Nephron (organoid): ENCODE measurements around the gene SOX18.

Experiments used
- H3K27ac Mint-ChIP-seq, 3 experiments: 2 replicates each; pipeline ENCODE4 v1.8.0; 2020; ENCODE audit warnings: mixed read lengths in 3 of 3, mild to moderate bottlenecking in 2 of 3, moderate library complexity in 1 of 3
- H3K27me3 Mint-ChIP-seq: 2 replicates; pipeline ENCODE4 v1.8.0; 2021; ENCODE audit warnings: low read depth, mild to moderate bottlenecking, moderate library complexity, mixed read lengths
- H3K36me3 Mint-ChIP-seq: 2 replicates; pipeline ENCODE4 v1.8.0; 2020; ENCODE audit warnings: low read depth, mixed read lengths
- H3K4me1 Mint-ChIP-seq: 2 replicates; pipeline ENCODE4 v1.8.0; 2020; ENCODE audit warnings: mixed read lengths
- H3K4me3 Mint-ChIP-seq, 3 experiments: 2 replicates each; pipeline ENCODE4 v1.8.0; 2020; ENCODE audit warnings: mild to moderate bottlenecking in 3 of 3, mixed read lengths in 3 of 3, moderate library complexity in 2 of 3
- H3K9me3 Mint-ChIP-seq: 2 replicates; pipeline ENCODE4 v1.8.0; 2020; ENCODE audit warnings: mixed read lengths
- CTCF ChIP-seq, 3 experiments: fragments of 200-600 bp; sonication (generic); IDR thresholded peaks; one replicate each; pipeline ENCODE4 v1.5.0; 2021; ENCODE audit warnings: antibody characterized with exemption in 3 of 3; ENCODE audit not compliant: unreplicated experiment in 3 of 3

SOX18 gene

GRCh38 chr20:64044484-64045247, 4.8 kb downstream of the SOX18 start:
- Mint-ChIP-seq H3K4me1 (no peaks in the 10 kb centered on the region), H3K27ac (no peak overlapping the region), H3K4me3 (peak overlapping the region; percentile 8 to 35 (median 17)), H3K9me3 (no peaks in the 10 kb centered on the region), H3K27me3 (peaks cover 83% of the 10 kb centered on the region), H3K36me3 (no peaks in the 10 kb centered on the region)
- no peak for TF ChIP-seq CTCF (IDR thresholded peaks at IDR 0.05; ENCODE audit: unreplicated experiment in 3 of 3)

GRCh38 chr20:64043768-64044167, 5.7 kb downstream of the SOX18 start:
- Mint-ChIP-seq H3K27me3 (peaks cover 87% of the 10 kb centered on the region), H3K27ac (no peak overlapping the region), H3K36me3 (no peaks in the 10 kb centered on the region), H3K4me1 (no peaks in the 10 kb centered on the region), H3K4me3 (peak overlapping the region in 2 of 3 experiments; percentile 1 to 9), H3K9me3 (no peaks in the 10 kb centered on the region)
- no peak for TF ChIP-seq CTCF (IDR thresholded peaks at IDR 0.05; ENCODE audit: unreplicated experiment in 3 of 3)

- Mint-ChIP-seq H3K27me3 (peaks cover 90% of the 10 kb centered on the region), H3K4me1 (no peaks in the 10 kb centered on the region), H3K36me3 (no peaks in the 10 kb centered on the region), H3K27ac (no peak overlapping the region), H3K9me3 (no peaks in the 10 kb centered on the region), H3K4me3 (peak overlapping the region in 1 of 3 experiments; percentile 61)
- TF ChIP-seq CTCF (IDR thresholded peaks at IDR 0.05; ENCODE audit: unreplicated experiment in 3 of 3) = no peak
These were observed 7.2 kb downstream of the SOX18 start for GRCh38 chr20:64042054-64042781.

GRCh38 chr20:64041781-64042053, 7.7 kb downstream of the SOX18 start:
- no peaks in the 10 kb centered on the region for H3K9me3 Mint-ChIP-seq
- H3K4me1 Mint-ChIP-seq = no peaks in the 10 kb centered on the region
- H3K27ac Mint-ChIP-seq = no peak overlapping the region
- no peak overlapping the region for H3K4me3 Mint-ChIP-seq
- H3K27me3 Mint-ChIP-seq = peaks cover 88% of the 10 kb centered on the region
- no peak for TF ChIP-seq CTCF (IDR thresholded peaks at IDR 0.05; ENCODE audit: unreplicated experiment in 3 of 3)
- no peaks in the 10 kb centered on the region for H3K36me3 Mint-ChIP-seq

GRCh38 chr20:64041040-64041780, 8.2 kb downstream of the SOX18 start:
- TF ChIP-seq CTCF (IDR thresholded peaks at IDR 0.05; ENCODE audit: unreplicated experiment in 3 of 3) = no peak
- H3K4me1 Mint-ChIP-seq = no peaks in the 10 kb centered on the region

More at GRCh38 chr20:64041040-64041780, 8.2 kb downstream of the SOX18 start:
- H3K27me3 Mint-ChIP-seq = peaks cover 87% of the 10 kb centered on the region
- no peak overlapping the region for H3K27ac Mint-ChIP-seq
- H3K36me3 Mint-ChIP-seq = no peaks in the 10 kb centered on the region
- H3K9me3 Mint-ChIP-seq = no peaks in the 10 kb centered on the region
- peak overlapping the region in 2 of 3 experiments; percentile 34 to 49 for H3K4me3 Mint-ChIP-seq
